ENCODE measurements around the gene IL5.

GRCh38 chr5:132549576-132549975, 6.3 kb upstream of the IL5 start:
- TF ChIP-seq CTCF (conservative IDR thresholded peaks at IDR 0.05; ENCODE audit: low read depth, low read length), result no peak
- TF ChIP-seq EZH2 (IDR thresholded peaks at IDR 0.05; ENCODE audit: borderline replicate concordance, low read depth, low read length, poor library complexity, severe bottlenecking), result no peak

All from A673 (cell line).